ENCODE data around the gene IMPG2.

IMPG2 gene

DNA sequence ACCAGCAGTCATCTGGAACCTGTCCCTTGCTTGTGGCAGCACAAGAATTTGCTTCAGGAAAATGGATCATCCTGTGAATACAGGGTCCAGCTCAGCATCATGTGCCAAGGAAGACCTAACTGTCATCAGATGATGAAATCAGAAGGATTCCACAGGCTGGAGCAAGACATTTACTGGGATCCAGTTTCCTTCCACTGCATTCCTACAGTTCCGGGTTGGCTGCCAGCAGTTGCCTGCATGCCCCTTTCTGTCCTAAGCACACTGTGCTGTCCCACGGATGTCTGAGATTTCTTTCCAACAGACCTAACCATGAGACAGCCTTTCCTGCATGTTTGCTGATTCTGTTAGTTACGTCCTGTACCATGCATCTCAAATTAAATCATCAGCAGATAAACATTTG is 140.7 kb downstream of the IMPG2 start:
- no peak for DNase-seq

DNA sequence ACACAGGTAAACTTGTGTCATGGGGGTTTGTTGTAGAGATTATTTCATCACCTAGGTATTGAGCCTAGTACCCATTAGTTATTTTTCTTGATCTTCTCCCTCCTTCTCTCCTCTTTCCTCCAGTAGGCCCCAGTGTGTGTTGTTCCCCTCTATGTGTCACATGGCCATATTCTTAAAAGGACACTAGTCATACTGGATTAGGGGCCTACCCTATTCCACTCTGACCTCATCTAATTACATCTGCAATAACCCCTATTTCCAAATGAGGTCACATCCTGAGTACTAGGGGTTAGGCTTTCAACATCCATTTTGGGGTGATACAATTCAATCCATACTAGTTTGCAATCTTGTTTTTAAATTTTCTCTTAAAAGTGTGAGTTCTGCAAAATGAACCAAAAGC is 142.8 kb downstream of the IMPG2 start:
- no peak for DNase-seq

Measured in NCI-H1436 (cell line).